ENCODE data around the gene MTERF2.

GRCh38 chr12:107011519-107011918 is 24.6 kb upstream of the MTERF2 start:
- TF ChIP-seq CTCF (conservative IDR thresholded peaks at IDR 0.05; ENCODE audit: low read depth, low read length) = no peak
- TF ChIP-seq EZH2 (IDR thresholded peaks at IDR 0.05; ENCODE audit: low read length, unreplicated experiment) = no peak
- no peak for TF ChIP-seq EZH2phosphoT487 (IDR thresholded peaks at IDR 0.05; ENCODE audit: borderline replicate concordance, low read length)
